Measurements from ENCODE around the gene MRPS15. TPM values are rescaled to one million over a fixed set of nuclear protein-coding genes. Genes with fewer than 3 reads are reported as not detected.

Gene MRPS15
- total RNA-seq, 1 experiment from 2014 or later, result 113 TPM

- in situ Hi-C loops (cut with HindIII; ENCODE audit: low pct_unique_long_range_greater_than_20kb, low sequenced_read_pairs) (no loop called here), intact Hi-C loops (cut with micrococcal nuclease; ENCODE audit: unreplicated experiment) (no loop called here)
- BruUV-seq (replicated peaks), result no TSS peak
- ATAC-seq, result no peak
- no peak overlapping the region for H3K27ac ChIP-seq (ENCODE audit: low read length)
- no peaks in the 10 kb centered on the region for H3K27me3 ChIP-seq (ENCODE audit: control insufficient read depth, insufficient read depth, low read length)
- H3K4me1 ChIP-seq (ENCODE audit: control insufficient read depth, insufficient read depth, low read length), result peaks cover 3% of the 10 kb centered on the region; the same call in 1 of the 2 replicates
- ChIA-PET CTCF (no interaction called here), POLR2A (no interaction called here)
- no peak overlapping the region for H3K4me3 ChIP-seq (ENCODE audit: low read depth in 2 of 2, low read length in 2 of 2)
- no peak for DNase-seq (ENCODE audit: low read depth, low spot score)
- TF ChIP-seq CTCF (IDR thresholded peaks at IDR 0.05) (peak; percentile 55), POLR2AphosphoS5 (IDR thresholded peaks at IDR 0.05; ENCODE audit: low read depth, low read length) (no peak), TCF7L2 (IDR thresholded peaks at IDR 0.05; ENCODE audit: low read depth, low read length) (no peak), REST (IDR thresholded peaks at IDR 0.05; ENCODE audit: insufficient read depth in 1 of 2, low read depth in 2 of 2, low read length in 1 of 2) (no peak), SIN3A (IDR thresholded peaks at IDR 0.05; ENCODE audit: borderline replicate concordance, insufficient read depth, low read depth, low read length) (no peak)
- H3K36me3 ChIP-seq (ENCODE audit: control insufficient read depth, insufficient read depth, low read length), result no peaks in the 10 kb centered on the region
- H3K9me3 ChIP-seq (ENCODE audit: control insufficient read depth, insufficient read depth, low read depth, low read length), result no peaks in the 10 kb centered on the region
Observed at GRCh38 chr1:36446271-36446670, 17.9 kb downstream of the MRPS15 start.

- Histone ChIP-seq H3K4me3 (ENCODE audit: low read depth in 2 of 2, low read length in 2 of 2) (no peak overlapping the region), H3K27me3 (ENCODE audit: control insufficient read depth, insufficient read depth, low read length) (no peaks in the 10 kb centered on the region), H3K9me3 (ENCODE audit: control insufficient read depth, insufficient read depth, low read depth, low read length) (no peaks in the 10 kb centered on the region), H3K4me1 (ENCODE audit: control insufficient read depth, insufficient read depth, low read length) (no peaks in the 10 kb centered on the region), H3K27ac (ENCODE audit: low read length) (no peak overlapping the region), H3K36me3 (ENCODE audit: control insufficient read depth, insufficient read depth, low read length) (no peaks in the 10 kb centered on the region)
- intact Hi-C loops (cut with micrococcal nuclease; ENCODE audit: unreplicated experiment), result no loop called here
- BruUV-seq (replicated peaks), result no TSS peak
- ATAC-seq (no peak), DNase-seq (ENCODE audit: low read depth, low spot score) (no peak)
- TF ChIP-seq SIN3A (IDR thresholded peaks at IDR 0.05; ENCODE audit: borderline replicate concordance, insufficient read depth, low read depth, low read length) (no peak), TCF7L2 (IDR thresholded peaks at IDR 0.05; ENCODE audit: low read depth, low read length) (no peak), POLR2AphosphoS5 (IDR thresholded peaks at IDR 0.05; ENCODE audit: low read depth, low read length) (no peak)
- CTCF ChIA-PET, result no interaction called here
- in situ Hi-C loops (cut with HindIII; ENCODE audit: low pct_unique_long_range_greater_than_20kb, low sequenced_read_pairs), result no loop called here
- POLR2A ChIA-PET, result no interaction called here
Observed at GRCh38 chr1:36443297-36443696, 20.9 kb downstream of the MRPS15 start.

GRCh38 chr1:36442337-36442736, 21.8 kb downstream of the MRPS15 start:
- H3K27ac ChIP-seq (ENCODE audit: low read length), result no peak overlapping the region
- H3K9me3 ChIP-seq (ENCODE audit: control insufficient read depth, insufficient read depth, low read depth, low read length), result no peaks in the 10 kb centered on the region
- DNase-seq (ENCODE audit: low read depth, low spot score), result no peak
- H3K27me3 ChIP-seq (ENCODE audit: control insufficient read depth, insufficient read depth, low read length), result no peaks in the 10 kb centered on the region
- in situ Hi-C loops (cut with HindIII; ENCODE audit: low pct_unique_long_range_greater_than_20kb, low sequenced_read_pairs) (no loop called here), intact Hi-C loops (cut with micrococcal nuclease; ENCODE audit: unreplicated experiment) (no loop called here)
- no peak for TF ChIP-seq REST (IDR thresholded peaks at IDR 0.05; ENCODE audit: insufficient read depth in 1 of 2, low read depth in 2 of 2, low read length in 1 of 2)
- no peak for TF ChIP-seq TCF7L2 (IDR thresholded peaks at IDR 0.05; ENCODE audit: low read depth, low read length)
- no peak for TF ChIP-seq SIN3A (IDR thresholded peaks at IDR 0.05; ENCODE audit: borderline replicate concordance, insufficient read depth, low read depth, low read length)
- TF ChIP-seq CTCF (IDR thresholded peaks at IDR 0.05), result no peak
- no peak for TF ChIP-seq POLR2AphosphoS5 (IDR thresholded peaks at IDR 0.05; ENCODE audit: low read depth, low read length)
- ChIA-PET POLR2A (interaction anchor here (0.6 kb wide), 1 partner anchor 48 kb away, joined by 4 read pairs; no protein-coding TSS in a partner anchor), CTCF (interaction anchor here (0.7 kb wide), 1 partner anchor 1806 kb away, joined by 5 read pairs; no protein-coding TSS in a partner anchor)
- BruUV-seq (replicated peaks), result no TSS peak
- no peaks in the 10 kb centered on the region for H3K4me1 ChIP-seq (ENCODE audit: control insufficient read depth, insufficient read depth, low read length)
- no peak for ATAC-seq
- no peak overlapping the region for H3K4me3 ChIP-seq (ENCODE audit: low read depth in 2 of 2, low read length in 2 of 2)
- H3K36me3 ChIP-seq (ENCODE audit: control insufficient read depth, insufficient read depth, low read length), result no peaks in the 10 kb centered on the region
